ENCODE measurements around the gene ALG1L2. TPM values are rescaled to one million over a fixed set of nuclear protein-coding genes. Genes with fewer than 3 reads are reported as not detected.
"Not testable (repeated sequence)": the region's sequence is repeated elsewhere in the genome, so short reads cannot be mapped to it uniquely, and the experiment has no call there.

ALG1L2 gene
- total RNA-seq, 1 experiment from 2014 or later = 2.6 TPM

- intact Hi-C loops (cut with micrococcal nuclease; ENCODE audit: unreplicated experiment); H3K36me3 ChIP-seq (ENCODE audit: low read depth); H3K4me1 ChIP-seq (replicated peaks; ENCODE audit: insufficient read depth); H2AFZ ChIP-seq; H3F3A ChIP-seq (ENCODE audit: insufficient read depth, low read depth); H3K79me2 ChIP-seq (ENCODE audit: low read depth); DNase-seq; H4K20me1 ChIP-seq (ENCODE audit: insufficient read depth); POLR2A ChIA-PET (ENCODE audit: unreplicated experiment); H3K9me2 ChIP-seq (ENCODE audit: insufficient read depth); H3K27ac ChIP-seq; BruUV-seq (replicated peaks); H3K9me3 ChIP-seq (ENCODE audit: insufficient read depth, low read depth): not testable (repeated sequence)
- Histone ChIP-seq H3K27me3 (ENCODE audit: insufficient read depth, low read depth) (peaks cover 32% of the 10 kb centered on the region; the same call in 1 of the 2 replicates), H3K4me3 (peak overlapping the region; percentile 36; the same call in 1 of the 2 replicates), H3K4me2 (peak overlapping the region; percentile 71)
- CTCF ChIA-PET = interaction anchor here (0.7 kb wide), 1 partner anchor 32 kb away, joined by 3 read pairs; no protein-coding TSS in a partner anchor
- peak; percentile 61; the same call in 1 of the 2 replicates for TF ChIP-seq CTCF (conservative IDR thresholded peaks at IDR 0.05)
Observed at GRCh38 chr3:130143648-130144327, 62.2 kb downstream of the ALG1L2 start.

- peak overlapping the region; percentile 36; the same call in 1 of the 2 replicates for H3K4me3 ChIP-seq
- H3K9me3 ChIP-seq (ENCODE audit: insufficient read depth, low read depth); H3K9me2 ChIP-seq (ENCODE audit: insufficient read depth); intact Hi-C loops (cut with micrococcal nuclease; ENCODE audit: unreplicated experiment); H4K20me1 ChIP-seq (ENCODE audit: insufficient read depth); H3K4me1 ChIP-seq (replicated peaks; ENCODE audit: insufficient read depth); H3F3A ChIP-seq (ENCODE audit: insufficient read depth, low read depth); H3K27ac ChIP-seq; BruUV-seq (replicated peaks); H3K36me3 ChIP-seq (ENCODE audit: low read depth); H3K79me2 ChIP-seq (ENCODE audit: low read depth); H2AFZ ChIP-seq: not testable (repeated sequence)
- H3K4me2 ChIP-seq = peak overlapping the region; percentile 71
- POLR2A ChIA-PET (ENCODE audit: unreplicated experiment) = interaction anchor here (0.6 kb wide), 1 partner anchor 440 kb away, joined by 3 read pairs; no protein-coding TSS in a partner anchor
- peak; percentile 55 to 56 for DNase-seq
- CTCF ChIA-PET = interaction anchor here (0.7 kb wide), 1 partner anchor 33 kb away, joined by 3 read pairs; no protein-coding TSS in a partner anchor
- H3K27me3 ChIP-seq (ENCODE audit: insufficient read depth, low read depth) = peaks cover 36% of the 10 kb centered on the region; the same call in 1 of the 2 replicates
Observed at GRCh38 chr3:130144328-130144650, 62.7 kb downstream of the ALG1L2 start.

- CTCF ChIA-PET; H4K20me1 ChIP-seq (ENCODE audit: insufficient read depth); H3K27ac ChIP-seq; H3K9me2 ChIP-seq (ENCODE audit: insufficient read depth); H3K36me3 ChIP-seq (ENCODE audit: low read depth); H3K4me2 ChIP-seq; H3K4me3 ChIP-seq; H3F3A ChIP-seq (ENCODE audit: insufficient read depth, low read depth); H3K9me3 ChIP-seq (ENCODE audit: insufficient read depth, low read depth); H2AFZ ChIP-seq; H3K4me1 ChIP-seq (replicated peaks; ENCODE audit: insufficient read depth); BruUV-seq (replicated peaks); DNase-seq; H3K79me2 ChIP-seq (ENCODE audit: low read depth); intact Hi-C loops (cut with micrococcal nuclease; ENCODE audit: unreplicated experiment); POLR2A ChIA-PET (ENCODE audit: unreplicated experiment): not testable (repeated sequence)
- peaks cover 48% of the 10 kb centered on the region for H3K27me3 ChIP-seq (ENCODE audit: insufficient read depth, low read depth)
Observed at GRCh38 chr3:130145456-130145855, 63.8 kb downstream of the ALG1L2 start.

- POLR2A ChIA-PET (ENCODE audit: unreplicated experiment); H3K9me3 ChIP-seq (ENCODE audit: insufficient read depth, low read depth); H3K9me2 ChIP-seq (ENCODE audit: insufficient read depth); H2AFZ ChIP-seq; H3K4me2 ChIP-seq; DNase-seq; H3F3A ChIP-seq (ENCODE audit: insufficient read depth, low read depth); BruUV-seq (replicated peaks); H3K4me1 ChIP-seq (replicated peaks; ENCODE audit: insufficient read depth); H3K79me2 ChIP-seq (ENCODE audit: low read depth); CTCF ChIA-PET; H3K27ac ChIP-seq; H3K36me3 ChIP-seq (ENCODE audit: low read depth); intact Hi-C loops (cut with micrococcal nuclease; ENCODE audit: unreplicated experiment); H4K20me1 ChIP-seq (ENCODE audit: insufficient read depth); H3K4me3 ChIP-seq: not testable (repeated sequence)
- H3K27me3 ChIP-seq (ENCODE audit: insufficient read depth, low read depth) = peaks cover 57% of the 10 kb centered on the region
Observed at GRCh38 chr3:130146465-130146864, 64.8 kb downstream of the ALG1L2 start.

Other genes with a start within 250 kb of the ALG1L2 start
- 41.4 and 48.1 TPM in 2 replicates for gene TMCC1, start 188.1 kb upstream of the ALG1L2 start, total RNA-seq (2021)
- gene TRH, start 107.1 kb upstream of the ALG1L2 start, total RNA-seq (2021) = not detected in 2 replicates

Measured in PC-9 (cell line).